GM13977 (cell line): ENCODE data around the gene LIN7A.

Experiments used
- DNase-seq: peaks from one replicate; pipeline ENCODE4 v3.0.0; 2012; ENCODE audit warnings: low spot score
- CTCF ChIP-seq: IDR thresholded peaks from 2 replicates; pipeline ENCODE4 v1.5.1; 2012; ENCODE audit warnings: mild to moderate bottlenecking, control low read depth; ENCODE audit not compliant: insufficient read depth; ENCODE audit errors: extremely low read depth, missing control alignments
- in situ Hi-C: fragments of 300-500 bp; cut with MboI; formaldehyde crosslinking; loops from one replicate; pipeline ENCODE4 v1.12.0; 2022; ENCODE audit warnings: low sequenced_read_pairs, low pct_unique_long_range_greater_than_20kb, mixed read lengths, inconsistent platforms; ENCODE audit not compliant: unreplicated experiment

Gene LIN7A

GRCh38 chr12:80754274-80754673 is 183.5 kb downstream of the LIN7A start:
- no peak for TF ChIP-seq CTCF
- DNase-seq: no peak
- in situ Hi-C loops: no loop called here

- TF ChIP-seq CTCF: no peak
- in situ Hi-C loops: no loop called here
- no peak for DNase-seq
Observed at GRCh38 chr12:80752464-80752863, 185.3 kb downstream of the LIN7A start.

- in situ Hi-C loops: no loop called here
- no peak for DNase-seq
- TF ChIP-seq CTCF: no peak
Observed at GRCh38 chr12:80749456-80749855, 188.3 kb downstream of the LIN7A start.

- no peak for TF ChIP-seq CTCF
- no peak for DNase-seq
- in situ Hi-C loops: no loop called here
Observed at GRCh38 chr12:80747800-80748199, 189.9 kb downstream of the LIN7A start.

- in situ Hi-C loops: no loop called here
- TF ChIP-seq CTCF: no peak
- no peak for DNase-seq
Observed at GRCh38 chr12:80745851-80746505, 191.8 kb downstream of the LIN7A start.
